Measurements from ENCODE around the gene GSG1L.
A peak's percentile ranks its signal among the peaks of the same experiment; 100 is the strongest.

The GSG1L gene

DNA sequence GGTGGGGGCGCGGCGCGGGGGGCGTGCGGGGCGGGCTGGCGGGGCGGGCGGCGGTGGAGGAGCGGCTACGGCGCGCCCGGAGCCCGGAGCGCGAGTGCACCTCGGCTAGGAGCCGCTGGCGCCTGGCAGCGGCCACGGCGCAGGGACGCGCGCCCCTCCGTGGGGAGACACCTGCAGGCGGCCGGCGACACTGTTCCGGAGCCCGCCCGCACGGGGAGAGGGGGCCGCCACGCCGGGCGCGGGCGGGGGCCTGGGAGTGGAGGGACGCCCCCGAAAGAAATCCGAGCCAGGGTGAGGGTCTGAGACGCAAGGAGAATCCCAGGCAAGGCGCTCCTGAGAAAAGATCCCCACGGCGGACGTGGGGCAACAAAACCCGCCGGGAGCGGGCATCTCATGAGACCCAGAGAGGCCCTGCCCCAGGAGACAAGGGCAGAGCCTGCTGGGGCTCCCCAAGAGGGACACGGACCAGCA is at the start of gene GSG1L:
Gene GSG1L (minus strand): TSS at position 124 of the 471 bp plus-strand sequence. CDS start 290 bp downstream, outside the sequence.
- DNase-seq (ENCODE audit: low spot score), result no peak

- DNase-seq (ENCODE audit: low spot score), result no peak
These were observed 49.4 kb upstream of the GSG1L start for GRCh38 chr16:28112908-28113307.

GRCh38 chr16:28110977-28111376 is 47.5 kb upstream of the GSG1L start:
- no peak for DNase-seq (ENCODE audit: low spot score)

- peak; percentile 18 for DNase-seq (ENCODE audit: low spot score)
These were observed 47.0 kb upstream of the GSG1L start for GRCh38 chr16:28110479-28110878.

DNA sequence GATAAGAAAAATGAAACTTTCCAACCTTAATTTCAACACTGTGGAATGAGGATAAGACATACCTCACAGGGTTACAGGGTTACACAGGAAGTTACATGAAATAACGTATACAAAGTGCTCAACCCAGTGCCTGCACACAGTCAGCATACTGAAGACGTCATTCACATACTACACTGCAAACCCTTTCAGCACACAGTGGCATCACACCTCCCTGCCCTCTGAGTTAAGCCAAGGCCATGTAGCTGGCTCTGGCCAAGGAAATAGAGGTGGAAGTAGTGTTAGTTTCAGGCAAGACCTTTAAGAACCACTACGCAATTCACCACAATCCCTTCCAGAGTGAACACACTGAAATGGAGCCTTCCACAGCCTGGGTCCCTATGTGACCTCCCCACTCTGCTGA is 46.6 kb upstream of the GSG1L start:
- peak; percentile 7 for DNase-seq (ENCODE audit: low spot score)

DNA sequence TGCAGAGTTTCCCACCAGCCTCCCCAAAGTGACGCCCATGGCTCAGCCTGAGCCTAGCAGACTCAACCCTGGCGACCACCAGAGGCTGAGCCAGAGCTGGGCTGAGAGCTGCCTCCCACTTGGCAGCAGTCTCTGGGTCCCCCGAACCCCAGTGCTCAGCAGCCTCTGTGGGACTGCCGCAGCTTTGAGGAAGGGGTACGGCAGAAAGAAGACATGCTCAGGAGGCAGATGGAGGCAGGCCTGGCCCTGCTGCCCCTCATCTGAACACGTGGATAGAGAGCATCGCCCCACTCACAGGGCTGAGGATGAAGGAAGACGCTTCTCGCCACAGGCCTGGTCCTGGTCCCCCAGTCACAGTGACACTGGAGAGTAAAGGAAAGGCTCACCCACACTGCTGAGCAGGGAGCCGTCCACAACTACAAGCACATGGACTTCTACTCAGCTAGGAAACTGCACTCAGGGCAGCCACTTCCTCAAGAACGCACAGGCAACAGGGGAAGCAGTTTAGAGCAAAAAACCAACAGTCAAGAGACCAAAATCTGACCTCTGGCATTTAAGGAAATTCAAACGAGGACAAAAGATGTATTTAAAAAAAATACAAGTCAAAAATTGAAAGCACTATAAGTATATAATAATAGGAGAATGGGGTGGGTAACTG is 45.2 kb upstream of the GSG1L start:
- DNase-seq (ENCODE audit: low spot score), result no peak

- DNase-seq (ENCODE audit: low spot score), result no peak
These were observed 43.7 kb upstream of the GSG1L start for GRCh38 chr16:28107232-28107631.

GRCh38 chr16:28106467-28107215 is 43.1 kb upstream of the GSG1L start:
- DNase-seq (ENCODE audit: low spot score), result no peak

DNA sequence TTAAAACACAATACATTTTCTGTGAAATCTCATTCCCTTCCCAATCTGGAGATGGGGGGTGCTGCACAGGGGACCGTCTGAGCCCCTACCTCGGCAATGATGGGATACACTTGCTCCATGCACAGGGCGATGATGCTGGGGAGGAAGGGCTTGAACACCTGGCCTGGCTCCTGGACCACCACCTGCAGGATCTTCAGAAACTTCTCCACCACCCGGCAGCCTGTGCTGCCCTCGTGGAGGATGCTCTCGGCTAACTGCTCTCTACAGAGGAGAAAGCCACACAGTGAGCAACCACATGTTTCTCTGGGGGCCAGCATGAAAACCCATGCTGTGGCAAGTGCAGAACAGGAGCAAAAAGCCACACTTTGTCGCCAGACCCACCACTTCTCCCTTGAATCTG is 42.4 kb upstream of the GSG1L start:
- DNase-seq (ENCODE audit: low spot score), result no peak

DNA sequence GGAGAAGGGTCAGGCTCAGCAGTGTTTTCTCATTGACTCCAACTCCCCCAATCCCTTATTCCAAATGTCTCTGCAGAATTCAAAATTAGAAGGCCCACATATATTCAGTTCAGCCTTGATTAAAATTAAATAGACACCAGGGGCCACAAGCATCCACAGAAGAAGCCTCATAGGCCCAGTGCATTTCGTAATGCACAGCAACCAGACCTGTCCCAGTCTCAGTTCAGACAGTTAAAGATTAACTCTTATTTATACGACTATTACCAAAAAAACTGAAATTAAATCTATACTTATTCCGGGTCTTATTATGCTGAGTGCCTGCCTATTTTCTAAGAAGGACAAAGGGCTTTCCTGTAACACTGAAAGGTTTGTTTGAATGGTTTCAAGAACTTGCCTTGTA is 41.8 kb upstream of the GSG1L start:
- DNase-seq (ENCODE audit: low spot score), result no peak

DNA sequence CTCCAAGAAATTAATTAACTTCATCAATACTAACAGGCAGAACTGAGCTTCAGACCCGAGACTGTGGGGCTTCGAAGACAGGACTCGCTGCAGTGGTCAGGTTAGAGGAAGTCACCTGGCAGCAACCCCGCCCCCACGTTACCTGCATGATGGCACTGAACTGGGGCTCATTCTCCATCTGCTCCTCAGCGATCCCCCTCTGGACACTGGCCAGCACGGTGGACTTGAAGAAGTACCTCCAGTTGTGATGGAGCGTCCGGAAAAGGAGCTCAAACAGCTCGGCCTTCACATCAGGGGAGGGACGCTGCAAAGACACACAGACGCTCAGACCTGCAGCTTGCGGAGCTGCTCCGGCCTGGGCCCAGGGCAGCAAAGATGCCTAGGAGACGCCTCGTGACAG is 40.9 kb upstream of the GSG1L start:
- DNase-seq (ENCODE audit: low spot score), result no peak

DNA sequence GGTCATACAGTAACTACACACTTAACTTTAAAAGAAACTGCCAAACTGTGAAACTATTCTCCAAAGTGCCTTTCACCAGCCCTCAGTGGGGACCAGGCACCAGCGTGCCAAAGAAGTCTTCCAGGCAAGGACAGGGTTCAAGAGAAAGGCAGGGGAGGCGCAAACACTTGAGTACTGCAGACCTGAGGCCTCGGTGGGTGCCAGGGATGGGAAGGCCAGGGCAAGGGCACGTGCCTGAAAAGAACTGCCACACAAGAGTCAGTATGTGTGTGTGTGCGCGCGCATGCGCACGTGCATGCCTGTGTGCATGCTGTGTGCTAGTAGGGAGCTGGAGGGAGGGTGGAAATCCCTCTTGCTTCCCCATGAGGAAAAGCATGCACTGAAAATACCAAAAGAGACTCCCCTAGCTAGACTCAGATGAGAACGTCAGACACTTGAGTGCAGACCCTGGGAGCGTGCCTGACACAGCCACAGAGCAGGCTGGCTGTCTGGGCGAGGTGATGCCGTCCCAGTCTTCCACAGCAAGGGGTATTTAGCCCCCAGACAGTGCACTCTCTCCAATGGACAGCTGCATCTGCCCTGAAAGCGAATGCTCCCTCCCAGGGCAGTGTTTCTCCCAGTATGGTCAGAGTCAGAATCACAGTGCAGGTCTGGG is 40.1 kb upstream of the GSG1L start:
- no peak for DNase-seq (ENCODE audit: low spot score)

GRCh38 chr16:28101533-28101890 is 38.0 kb upstream of the GSG1L start:
- DNase-seq (ENCODE audit: low spot score), result no peak

DNA sequence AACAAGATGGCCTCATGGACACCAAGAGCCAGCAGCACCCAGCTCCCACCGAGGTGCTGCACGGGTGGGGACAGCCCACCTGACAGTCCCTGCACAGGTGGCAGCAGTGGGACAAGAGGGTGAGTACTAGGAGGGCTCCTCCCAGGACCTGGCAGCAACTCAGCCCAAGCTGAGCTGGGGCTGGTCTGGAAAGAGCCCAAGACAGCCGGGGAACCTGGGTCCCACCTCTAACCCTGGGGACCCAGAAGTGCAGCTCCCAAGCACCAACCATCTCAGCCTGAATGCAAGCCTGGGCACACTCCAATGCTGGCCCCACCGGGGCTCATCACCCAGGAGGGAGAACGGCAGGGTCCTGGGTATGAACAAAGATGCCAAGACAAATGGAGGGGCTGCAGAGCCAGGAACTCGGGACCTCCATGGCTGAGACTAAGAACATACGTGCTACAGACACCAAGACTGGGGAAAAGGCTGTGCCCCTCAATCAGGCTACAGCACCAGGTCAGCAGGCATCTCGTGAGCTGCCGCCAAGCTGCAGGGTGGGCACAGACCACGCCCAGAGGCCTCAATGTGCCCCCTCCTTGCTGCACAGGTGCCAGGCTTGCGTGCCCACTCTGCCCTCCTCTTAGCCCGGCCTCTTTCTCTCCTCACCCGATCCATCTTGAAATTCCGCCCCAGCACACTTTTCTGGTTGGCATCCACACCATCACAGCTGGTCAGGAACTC is 37.5 kb upstream of the GSG1L start:
- DNase-seq (ENCODE audit: low spot score), result no peak

DNA sequence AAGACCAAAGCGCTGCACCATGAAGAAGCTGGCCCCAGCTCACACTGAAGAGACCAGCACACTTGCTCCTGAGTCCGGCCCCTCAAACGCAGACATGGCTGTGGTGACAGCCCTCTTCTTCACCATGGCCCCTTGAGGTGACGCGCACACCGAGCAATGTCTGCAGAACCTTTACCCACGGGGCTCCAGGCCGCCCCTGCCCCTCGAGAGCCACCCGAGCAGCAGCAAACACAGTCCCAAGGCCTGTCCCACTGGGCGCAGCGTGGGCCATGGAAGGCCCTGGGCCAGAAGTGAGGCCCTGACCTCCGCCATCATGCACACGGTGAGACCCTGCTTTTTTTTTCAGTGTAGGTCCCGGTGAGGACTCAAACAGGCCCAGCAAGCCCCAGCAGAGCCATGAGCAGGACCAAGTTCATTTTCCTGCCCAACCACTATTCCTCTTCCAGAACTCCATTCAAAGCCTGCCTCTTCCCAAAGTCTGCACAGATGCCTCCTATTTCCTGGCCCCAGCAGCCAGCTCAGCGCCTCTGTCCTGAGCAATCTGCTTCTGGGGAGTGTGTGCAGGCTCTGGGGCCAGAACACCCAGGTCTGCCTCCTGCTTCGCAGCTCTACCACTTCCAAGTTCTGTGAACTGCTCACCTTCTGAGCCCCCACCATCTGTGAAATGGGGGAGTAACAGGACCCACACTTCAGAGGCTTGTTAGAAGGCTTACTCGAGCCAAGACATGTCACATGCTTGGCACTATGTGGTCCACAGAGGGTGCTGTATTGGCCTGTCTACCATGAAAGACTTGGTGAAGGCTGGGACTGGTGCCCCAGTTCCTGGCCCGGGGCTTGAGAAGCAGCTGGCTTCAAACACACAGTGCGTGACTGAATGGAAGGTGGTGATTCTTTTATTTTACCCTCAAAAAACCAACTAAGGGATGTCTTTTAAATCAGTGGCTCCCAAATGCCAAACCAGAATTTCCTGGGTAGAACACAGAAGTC is 35.7 kb upstream of the GSG1L start:
- no peak for DNase-seq (ENCODE audit: low spot score)

GRCh38 chr16:28098171-28098958 is 34.9 kb upstream of the GSG1L start:
- no peak for DNase-seq (ENCODE audit: low spot score)

DNA sequence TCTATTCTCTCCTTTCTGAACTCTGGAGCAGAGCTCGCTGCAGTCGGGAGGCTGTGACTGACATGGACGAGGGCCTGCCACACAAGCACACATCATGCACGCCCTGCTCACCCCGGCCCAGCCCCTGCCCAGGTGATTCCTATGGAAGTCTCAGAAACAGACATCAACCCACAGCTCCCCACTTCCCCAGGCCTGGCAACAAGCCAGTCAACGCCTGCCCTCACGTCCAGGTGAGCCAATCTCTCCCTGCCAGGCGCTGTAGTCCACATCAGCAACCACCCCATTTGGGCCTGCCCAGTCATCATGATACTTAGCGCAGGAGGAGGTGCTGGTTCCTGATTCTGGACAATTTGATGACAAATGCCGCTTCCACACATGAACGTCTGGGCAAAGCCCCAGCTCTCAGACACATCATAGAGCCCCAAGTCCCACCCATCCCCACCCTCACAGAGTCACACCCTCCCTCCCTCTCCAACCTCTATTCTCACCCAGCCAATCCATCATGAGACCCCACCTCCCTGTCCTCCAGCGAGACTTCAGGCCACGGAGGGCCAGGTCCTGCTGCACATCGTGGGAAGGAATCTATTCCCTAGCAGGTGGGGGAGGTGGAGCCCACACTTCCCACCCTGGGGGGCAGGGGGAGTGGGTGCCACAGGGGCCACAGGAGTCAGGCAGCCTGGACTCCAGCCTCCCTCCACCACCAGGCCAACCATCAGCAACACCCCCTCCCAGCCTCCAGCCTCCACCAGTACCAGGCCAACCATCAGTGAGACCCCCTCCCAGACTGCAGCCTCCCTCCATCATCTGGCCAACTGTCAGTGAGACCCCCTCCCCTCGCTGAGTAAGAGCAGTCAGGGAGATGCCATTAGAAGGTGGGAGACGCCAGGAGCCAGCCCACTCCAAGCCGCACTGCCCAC is 33.7 kb upstream of the GSG1L start:
- no peak for DNase-seq (ENCODE audit: low spot score)

DNA sequence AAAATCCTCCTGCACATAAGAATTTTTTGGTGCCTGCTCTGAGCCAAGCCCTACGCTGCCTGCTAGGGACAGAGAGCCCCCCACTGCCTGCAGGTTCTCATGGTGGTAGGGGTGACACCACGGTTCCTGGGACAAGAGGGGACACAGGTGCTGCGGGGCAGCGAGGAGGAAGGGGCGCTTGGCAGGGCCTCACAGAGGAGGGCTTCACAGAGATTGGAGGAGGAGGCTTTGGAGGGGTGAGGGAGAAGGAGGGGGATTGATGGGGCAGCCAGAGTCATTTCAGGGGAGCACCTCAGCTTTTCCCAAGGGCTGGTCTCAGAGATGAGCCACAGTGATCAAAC is 29.8 kb upstream of the GSG1L start:
- no peak for DNase-seq (ENCODE audit: low spot score)

- no peak for DNase-seq (ENCODE audit: low spot score)
These were observed 29.3 kb upstream of the GSG1L start for GRCh38 chr16:28092721-28093384.
